Measurements from ENCODE around the gene TMEM234. TPM values are rescaled to one million over a fixed set of nuclear protein-coding genes. Genes with fewer than 3 reads are reported as not detected.
A peak's percentile ranks its signal among the peaks of the same experiment; 100 is the strongest.

The TMEM234 gene
- total and polyA plus RNA-seq, 2 of the 13 experiments (the other 11 are each of a cell fraction or from before 2014, with no cell fraction given), result 6.1 to 9.0 TPM

GRCh38 chr1:32180186-32181060 is 41.7 kb downstream of the TMEM234 start:
- CTCF ChIA-PET (ENCODE audit: low intra/inter-chr PET ratio, low total read pairs), result no interaction called here
- in situ Hi-C loops (cut with HindIII; ENCODE audit: extremely low pct_ligation_motif_present, low pct_unique_long_range_greater_than_20kb) (no loop called here), intact Hi-C loops (cut with micrococcal nuclease; ENCODE audit: unreplicated experiment) (no loop called here)
- no peaks in the 10 kb centered on the region for H3K27me3 ChIP-seq (ENCODE audit: control insufficient read depth in 1 of 2, insufficient read depth in 2 of 2, low read length in 2 of 2)
- POLR2A ChIA-PET, result interaction anchor here (1.2 to 2.7 kb wide), 13 partner anchors 18 to 214 kb away, joined by 3 to 38 read pairs (median 8); partner anchors contain the start of genes BSDC1, CCDC28B, EIF3I and HDAC1
- ATAC-seq (peak; percentile 43), DNase-seq (ENCODE audit: low spot score) (peak; percentile 18), FAIRE-seq (no peak)
- peak overlapping the region; percentile 87 for H3K27ac ChIP-seq (ENCODE audit: extremely low read length, insufficient read depth, low read length)
- H3K9me3 ChIP-seq (ENCODE audit: low read length), result no peaks in the 10 kb centered on the region
- H3K4me1 ChIP-seq (ENCODE audit: insufficient read depth, low read length), result peaks cover 67% of the 10 kb centered on the region
- no TSS peak for BruUV-seq (replicated peaks)
- H4K20me1 ChIP-seq (ENCODE audit: insufficient read depth, low read length), result peaks cover 2% of the 10 kb centered on the region; the same call in 1 of the 2 replicates
- peaks cover 8 to 26% of the 10 kb centered on the region in 2 experiments; a peak in 4 of 5 replicates for H3K36me3 ChIP-seq (replicated peaks in 1 of 2; ENCODE audit: control insufficient read depth in 1 of 2, insufficient read depth in 2 of 2, low read length in 2 of 2)
- peaks cover 40% of the 10 kb centered on the region for H3K79me2 ChIP-seq (ENCODE audit: insufficient read depth, low read length)
- peak overlapping the region; percentile 80 for H3K4me2 ChIP-seq (ENCODE audit: low read depth, low read length)
- no peak overlapping the region for H2AFZ ChIP-seq (ENCODE audit: low read length)
- 6% methylated on average over 35 of the region's 36 CpGs for WGBS (ENCODE audit: low lambda C conversion rate)
- H3K4me3 ChIP-seq (replicated peaks in 1 of 3; ENCODE audit: insufficient read depth in 1 of 3, low read depth in 2 of 3, low read length in 3 of 3), result peak overlapping the region; percentile 58 to 76 (median 61)
- H3K9ac ChIP-seq (ENCODE audit: insufficient read depth, low read depth, low read length), result peak overlapping the region; percentile 84
- TF ChIP-seq ELF3 (CRISPR knock-in tag; IDR thresholded peaks at IDR 0.05) (no peak; the same call in 1 of the 2 replicates), ZNF605 (CRISPR knock-in tag; IDR thresholded peaks at IDR 0.05) (peak; percentile 57; the same call in 1 of the 2 replicates), ZNF225 (CRISPR knock-in tag; IDR thresholded peaks at IDR 0.05) (peak; percentile 30; the same call in 1 of the 2 replicates), MTF2 (CRISPR knock-in tag; IDR thresholded peaks at IDR 0.05; ENCODE audit: borderline replicate concordance) (no peak), KDM4B (CRISPR knock-in tag; IDR thresholded peaks at IDR 0.05) (0 out of 2 replicates have a peak, but pooled peaks have one; percentile 11), ZNF501 (CRISPR knock-in tag; IDR thresholded peaks at IDR 0.05) (peak; percentile 64), MYPOP (CRISPR knock-in tag; IDR thresholded peaks at IDR 0.05) (peak; percentile 8; the same call in 1 of the 2 replicates), NFAT5 (CRISPR knock-in tag; IDR thresholded peaks at IDR 0.05) (no peak), RARA (CRISPR knock-in tag; IDR thresholded peaks at IDR 0.05) (no peak), ZNF337 (CRISPR knock-in tag; IDR thresholded peaks at IDR 0.05; ENCODE audit: borderline replicate concordance, low read depth) (0 out of 2 replicates have a peak, but pooled peaks have one; percentile 11), HNRNPL (IDR thresholded peaks at IDR 0.05; ENCODE audit: low read depth, low read length) (peak; percentile 74; the same call in 1 of the 2 replicates), ZNF431 (CRISPR knock-in tag; IDR thresholded peaks at IDR 0.05; ENCODE audit: borderline replicate concordance, low read depth) (no peak), GATAD2A (CRISPR knock-in tag; IDR thresholded peaks at IDR 0.05) (0 out of 2 replicates have a peak, but pooled peaks have one; percentile 49), ZFP1 (CRISPR knock-in tag; IDR thresholded peaks at IDR 0.05) (0 out of 2 replicates have a peak, but pooled peaks have one; percentile 40), NFATC3 (CRISPR knock-in tag; IDR thresholded peaks at IDR 0.05) (0 out of 2 replicates have a peak, but pooled peaks have one; percentile 62), ATF1 (CRISPR knock-in tag; IDR thresholded peaks at IDR 0.05) (no peak), PLRG1 (conservative IDR thresholded peaks at IDR 0.05) (no peak)
